CD4-positive, alpha-beta T cell treated with Interleukin-2 at 100 ng/mL for 4 hours (primary cell): ENCODE data around the gene CES3.
A peak's percentile ranks its signal among the peaks of the same experiment; 100 is the strongest.
"Not testable (repeated sequence)": the region's sequence is repeated elsewhere in the genome, so short reads cannot be mapped to it uniquely, and the experiment has no call there.

Source experiments
- DNase-seq: peaks from one replicate; pipeline ENCODE4 v3.0.0-alpha.2; 2020; ENCODE audit warnings: low spot score

CES3 gene

GRCh38 chr16:66946974-66947301, 14.1 kb upstream of the CES3 start:
- DNase-seq: no peak

- peak; percentile 89 for DNase-seq
Measured at GRCh38 chr16:66947302-66948065, 13.6 kb upstream of the CES3 start.

GRCh38 chr16:66948134-66948836, 12.8 kb upstream of the CES3 start:
- no peak for DNase-seq

- no peak for DNase-seq
Measured at GRCh38 chr16:66948837-66949225, 12.2 kb upstream of the CES3 start.

- no peak for DNase-seq
Measured at GRCh38 chr16:66949472-66949871, 11.6 kb upstream of the CES3 start.

GRCh38 chr16:66950437-66950836, 10.6 kb upstream of the CES3 start:
- DNase-seq: no peak

- no peak for DNase-seq
Measured at GRCh38 chr16:66950971-66951790, 9.9 kb upstream of the CES3 start.

- no peak for DNase-seq
Measured at GRCh38 chr16:66952430-66953110, 8.5 kb upstream of the CES3 start.

- DNase-seq: no peak
Measured at GRCh38 chr16:66953462-66954096, 7.5 kb upstream of the CES3 start.

- DNase-seq: peak; percentile 79
Measured at GRCh38 chr16:66954097-66954659, 6.9 kb upstream of the CES3 start.

GRCh38 chr16:66955363-66956153, 5.5 kb upstream of the CES3 start:
- DNase-seq: not testable (repeated sequence)

- not testable (repeated sequence) for DNase-seq
Measured at GRCh38 chr16:66956154-66956457, 5.0 kb upstream of the CES3 start.

- no peak for DNase-seq
Measured at GRCh38 chr16:66958857-66959703, 2.0 kb upstream of the CES3 start.

GRCh38 chr16:66959704-66960161, 1.3 kb upstream of the CES3 start:
- no peak for DNase-seq

GRCh38 chr16:66960270-66960669, 796 bp upstream of the CES3 start:
- DNase-seq: no peak

- DNase-seq: no peak
Measured at GRCh38 chr16:66961914-66962313, 848 bp downstream of the CES3 start.

GRCh38 chr16:66964049-66964448, 3.0 kb downstream of the CES3 start:
- no peak for DNase-seq

GRCh38 chr16:66968847-66969246, 7.8 kb downstream of the CES3 start:
- no peak for DNase-seq

- DNase-seq: no peak
Measured at GRCh38 chr16:66970775-66971720, 10.0 kb downstream of the CES3 start.
